Left kidney (tissue), 2 donors: Measurements from ENCODE around the gene SEC23IP. TPM values are rescaled to one million over a fixed set of nuclear protein-coding genes. Genes with fewer than 3 reads are reported as not detected.

Experiments
- DNase-seq: peaks from one replicate; pipeline ENCODE4 v3.0.0-alpha.2; 2013
- polyA plus RNA-seq: library from polyadenylated mRNA; unstranded; fragments of 120-200 nt; gene quantifications from one replicate; pipeline ENCODE4 v1.2.1, GENCODE V29; 2013; ENCODE audit not compliant: insufficient read length

The SEC23IP gene
- polyA plus RNA-seq, 1 donor = 77.7 TPM

GRCh38 chr10:119931871-119932270 lies 39.3 kb downstream of the SEC23IP start:
- DNase-seq = no peak

- no peak for DNase-seq
Observed at GRCh38 chr10:119932631-119933030, 40.1 kb downstream of the SEC23IP start.

- DNase-seq = peak; percentile 59
Observed at GRCh38 chr10:119933179-119933578, 40.6 kb downstream of the SEC23IP start.

- no peak for DNase-seq
Observed at GRCh38 chr10:119940487-119940886, 48.0 kb downstream of the SEC23IP start.

GRCh38 chr10:119942973-119943372 lies 50.4 kb downstream of the SEC23IP start:
- no peak for DNase-seq

- no peak for DNase-seq
Observed at GRCh38 chr10:119945805-119946204, 53.3 kb downstream of the SEC23IP start.

- no peak for DNase-seq
Observed at GRCh38 chr10:119947300-119947699, 54.8 kb downstream of the SEC23IP start.

- no peak for DNase-seq
Observed at GRCh38 chr10:119957451-119957850, 64.9 kb downstream of the SEC23IP start.

- no peak for DNase-seq
Observed at GRCh38 chr10:119962837-119963236, 70.3 kb downstream of the SEC23IP start.

GRCh38 chr10:119967066-119967465 lies 74.5 kb downstream of the SEC23IP start:
- no peak for DNase-seq

- DNase-seq = no peak
Observed at GRCh38 chr10:119969609-119970008, 77.1 kb downstream of the SEC23IP start.

GRCh38 chr10:119970107-119970506 lies 77.6 kb downstream of the SEC23IP start:
- no peak for DNase-seq

- DNase-seq = no peak
Observed at GRCh38 chr10:119970963-119971362, 78.4 kb downstream of the SEC23IP start.

GRCh38 chr10:119973281-119973680 lies 80.8 kb downstream of the SEC23IP start:
- no peak for DNase-seq

- no peak for DNase-seq
Observed at GRCh38 chr10:119976421-119976820, 83.9 kb downstream of the SEC23IP start.

GRCh38 chr10:119980956-119981750 lies 88.6 kb downstream of the SEC23IP start:
- no peak for DNase-seq

- DNase-seq = no peak
Observed at GRCh38 chr10:119981826-119982225, 89.3 kb downstream of the SEC23IP start.

- no peak for DNase-seq
Observed at GRCh38 chr10:119988333-119988732, 95.8 kb downstream of the SEC23IP start.

- DNase-seq = no peak
Observed at GRCh38 chr10:119989966-119990365, 97.4 kb downstream of the SEC23IP start.

- no peak for DNase-seq
Observed at GRCh38 chr10:119991066-119991465, 98.5 kb downstream of the SEC23IP start.

GRCh38 chr10:119991816-119992215 lies 99.3 kb downstream of the SEC23IP start:
- no peak for DNase-seq
